Measurements from ENCODE around the gene PDE11A. TPM values are rescaled to one million over a fixed set of nuclear protein-coding genes. Genes with fewer than 3 reads are reported as not detected.
A peak's percentile ranks its signal among the peaks of the same experiment; 100 is the strongest.

PDE11A gene
- total RNA-seq, 2 donors from 2014 or later = 1.5 to 1.9 TPM

- no peaks in the 10 kb centered on the region for H3K36me3 ChIP-seq (ENCODE audit: control insufficient read depth, insufficient read depth, low read length)
- Mint-ChIP-seq H3K4me1 (peaks cover 19% of the 10 kb centered on the region), H3K36me3 (ENCODE audit: low read depth) (no peaks in the 10 kb centered on the region), H3K9me3 (no peaks in the 10 kb centered on the region), H3K4me3 (no peak overlapping the region), H3K27ac (no peak overlapping the region), H3K27me3 (ENCODE audit: insufficient read depth) (peaks cover 4% of the 10 kb centered on the region)
- H3K27ac ChIP-seq (ENCODE audit: low read depth, low read length) = no peak overlapping the region
- no peaks in the 10 kb centered on the region for H3K27me3 ChIP-seq (ENCODE audit: control insufficient read depth, insufficient read depth, low read length, poor library complexity, severe bottlenecking)
- no peak overlapping the region for H3K4me3 ChIP-seq (ENCODE audit: low read length)
- no peaks in the 10 kb centered on the region for H3K9me3 ChIP-seq (ENCODE audit: control insufficient read depth, low read length)
- H3K4me1 ChIP-seq (ENCODE audit: control insufficient read depth, insufficient read depth, low read length) = no peaks in the 10 kb centered on the region
- DNase-seq = peak; percentile 76
- TF ChIP-seq CTCF (conservative IDR thresholded peaks at IDR 0.05) = peak; percentile 78
- 55 to 59% methylated on average over 4 of the region's 4 CpGs for WGBS, 2 experiments (ENCODE audit: insufficient coverage in 1 of 2, insufficient read length in 1 of 2)
- H3K9ac ChIP-seq (ENCODE audit: extremely low read depth, low read length, poor library complexity, severe bottlenecking) = no peak overlapping the region
These were observed 450.1 kb downstream of the PDE11A start for GRCh38 chr2:177622521-177622920.

GRCh38 chr2:177619986-177620385, 452.6 kb downstream of the PDE11A start:
- 85 to 100% methylated on average over 1 to 2 of the region's 2 CpGs for WGBS, 2 experiments (ENCODE audit: insufficient coverage in 1 of 2, insufficient read length in 1 of 2)

GRCh38 chr2:177619461-177619860, 453.1 kb downstream of the PDE11A start:
- Histone ChIP-seq H3K9me3 (ENCODE audit: control insufficient read depth, low read length) (no peaks in the 10 kb centered on the region), H3K27ac (ENCODE audit: low read depth, low read length) (no peak overlapping the region)

More at GRCh38 chr2:177619986-177620385, 452.6 kb downstream of the PDE11A start:
- H3K4me3 ChIP-seq (ENCODE audit: low read length) = no peak overlapping the region
- Mint-ChIP-seq H3K4me3 (no peak overlapping the region), H3K36me3 (ENCODE audit: low read depth) (no peaks in the 10 kb centered on the region), H3K27ac (no peak overlapping the region), H3K4me1 (peaks cover 10% of the 10 kb centered on the region), H3K27me3 (ENCODE audit: insufficient read depth) (peaks cover 8% of the 10 kb centered on the region), H3K9me3 (no peaks in the 10 kb centered on the region)
- no peaks in the 10 kb centered on the region for H3K9me3 ChIP-seq (ENCODE audit: control insufficient read depth, low read length)
- H3K27me3 ChIP-seq (ENCODE audit: control insufficient read depth, insufficient read depth, low read length, poor library complexity, severe bottlenecking) = no peaks in the 10 kb centered on the region
- no peak for TF ChIP-seq CTCF (conservative IDR thresholded peaks at IDR 0.05)
- no peaks in the 10 kb centered on the region for H3K4me1 ChIP-seq (ENCODE audit: control insufficient read depth, insufficient read depth, low read length)
- no peak for DNase-seq
- H3K27ac ChIP-seq (ENCODE audit: low read depth, low read length) = no peak overlapping the region
- no peak overlapping the region for H3K9ac ChIP-seq (ENCODE audit: extremely low read depth, low read length, poor library complexity, severe bottlenecking)
- no peaks in the 10 kb centered on the region for H3K36me3 ChIP-seq (ENCODE audit: control insufficient read depth, insufficient read depth, low read length)

More at GRCh38 chr2:177619461-177619860, 453.1 kb downstream of the PDE11A start:
- no peak for DNase-seq
- whole genome bisulfite sequencing, 2 experiments (ENCODE audit: insufficient coverage in 1 of 2, insufficient read length in 1 of 2) = 91% methylated on average over 4 of the region's 4 CpGs; no CpG with 5 or more reads in 1 of the 2 experiments
- Histone ChIP-seq H3K4me1 (ENCODE audit: control insufficient read depth, insufficient read depth, low read length) (no peaks in the 10 kb centered on the region), H3K9ac (ENCODE audit: extremely low read depth, low read length, poor library complexity, severe bottlenecking) (no peak overlapping the region), H3K36me3 (ENCODE audit: control insufficient read depth, insufficient read depth, low read length) (no peaks in the 10 kb centered on the region), H3K4me3 (ENCODE audit: low read length) (peak overlapping the region; percentile 95), H3K27me3 (ENCODE audit: control insufficient read depth, insufficient read depth, low read length, poor library complexity, severe bottlenecking) (no peaks in the 10 kb centered on the region)
- peak overlapping the region; percentile 76 for H3K4me3 Mint-ChIP-seq
- H3K27me3 Mint-ChIP-seq (ENCODE audit: insufficient read depth) = peaks cover 8% of the 10 kb centered on the region
- H3K27ac Mint-ChIP-seq = no peak overlapping the region
- no peaks in the 10 kb centered on the region for H3K36me3 Mint-ChIP-seq (ENCODE audit: low read depth)
- TF ChIP-seq CTCF (conservative IDR thresholded peaks at IDR 0.05) = no peak
- H3K9me3 Mint-ChIP-seq = no peaks in the 10 kb centered on the region
- peaks cover 15% of the 10 kb centered on the region for H3K4me1 Mint-ChIP-seq
